HG03521 (cell line): Measurements from ENCODE around the gene BABAM2.
"Not testable (repeated sequence)": the region's sequence is repeated elsewhere in the genome, so short reads cannot be mapped to it uniquely, and the experiment has no call there.

Experiments used
- ATAC-seq: cut with Tn5 transposase; IDR thresholded peaks from one replicate; pipeline ENCODE4 v1.9.1; 2021; ENCODE audit warnings: mild to moderate bottlenecking, moderate library complexity; ENCODE audit not compliant: unreplicated experiment

Gene BABAM2

GRCh38 chr2:27940090-27940671 is 49.7 kb downstream of the BABAM2 start:
- no peak for ATAC-seq

GRCh38 chr2:27940982-27941381 is 50.5 kb downstream of the BABAM2 start:
- no peak for ATAC-seq

- no peak for ATAC-seq
These were observed 52.4 kb downstream of the BABAM2 start for GRCh38 chr2:27942612-27943547.

GRCh38 chr2:27946530-27947060 is 56.1 kb downstream of the BABAM2 start:
- ATAC-seq: no peak

- no peak for ATAC-seq
These were observed 61.5 kb downstream of the BABAM2 start for GRCh38 chr2:27952070-27952469.

- ATAC-seq: no peak
These were observed 62.5 kb downstream of the BABAM2 start for GRCh38 chr2:27953077-27953476.

GRCh38 chr2:27954221-27954673 is 63.7 kb downstream of the BABAM2 start:
- ATAC-seq: no peak

- no peak for ATAC-seq
These were observed 64.3 kb downstream of the BABAM2 start for GRCh38 chr2:27954771-27955383.

- no peak for ATAC-seq
These were observed 65.0 kb downstream of the BABAM2 start for GRCh38 chr2:27955384-27956161.

- ATAC-seq: no peak
These were observed 66.4 kb downstream of the BABAM2 start for GRCh38 chr2:27956888-27957287.

GRCh38 chr2:27958711-27959378 is 68.3 kb downstream of the BABAM2 start:
- no peak for ATAC-seq

GRCh38 chr2:27959496-27959895 is 69.0 kb downstream of the BABAM2 start:
- ATAC-seq: no peak

- ATAC-seq: no peak
These were observed 69.8 kb downstream of the BABAM2 start for GRCh38 chr2:27960237-27960912.

- no peak for ATAC-seq
These were observed 71.5 kb downstream of the BABAM2 start for GRCh38 chr2:27962006-27962405.

- ATAC-seq: no peak
These were observed 72.9 kb downstream of the BABAM2 start for GRCh38 chr2:27963472-27963871.

- no peak for ATAC-seq
These were observed 73.5 kb downstream of the BABAM2 start for GRCh38 chr2:27964067-27964466.

GRCh38 chr2:27965841-27966240 is 75.3 kb downstream of the BABAM2 start:
- ATAC-seq: no peak

GRCh38 chr2:27966466-27966865 is 75.9 kb downstream of the BABAM2 start:
- ATAC-seq: no peak

GRCh38 chr2:27967076-27967475 is 76.5 kb downstream of the BABAM2 start:
- no peak for ATAC-seq

- ATAC-seq: not testable (repeated sequence)
These were observed 77.5 kb downstream of the BABAM2 start for GRCh38 chr2:27968045-27968444.
